ENCODE measurements around the gene LRRC14B.
"Not testable (repeated sequence)": the region's sequence is repeated elsewhere in the genome, so short reads cannot be mapped to it uniquely, and the experiment has no call there.

The LRRC14B gene

GRCh38 chr5:234450-234849, 43.2 kb downstream of the LRRC14B start:
- no peak for DNase-seq (ENCODE audit: low read depth in 4 of 4, low spot score in 1 of 4)

DNA sequence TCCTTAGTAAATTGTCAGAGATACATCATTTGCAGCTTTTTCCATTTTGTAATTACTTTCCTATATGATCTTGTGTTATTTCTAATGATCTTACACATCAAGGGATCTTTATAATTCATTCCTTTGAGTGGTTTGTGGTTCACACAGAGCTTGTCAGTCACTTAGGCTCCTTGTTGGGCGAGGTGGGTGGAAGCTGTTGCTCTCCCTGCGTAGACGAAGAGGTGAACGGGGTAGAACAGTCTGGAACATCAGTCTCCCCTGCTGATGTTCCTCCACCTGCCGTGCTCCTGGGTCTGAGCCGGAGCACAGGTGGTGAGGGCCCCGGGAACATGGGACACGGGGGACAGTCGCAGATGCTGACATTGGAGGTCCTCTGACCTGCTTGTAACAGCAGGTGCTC, 44.2 kb downstream of the LRRC14B start:
- not testable (repeated sequence) for DNase-seq (ENCODE audit: low read depth in 4 of 4, low spot score in 1 of 4)

DNA sequence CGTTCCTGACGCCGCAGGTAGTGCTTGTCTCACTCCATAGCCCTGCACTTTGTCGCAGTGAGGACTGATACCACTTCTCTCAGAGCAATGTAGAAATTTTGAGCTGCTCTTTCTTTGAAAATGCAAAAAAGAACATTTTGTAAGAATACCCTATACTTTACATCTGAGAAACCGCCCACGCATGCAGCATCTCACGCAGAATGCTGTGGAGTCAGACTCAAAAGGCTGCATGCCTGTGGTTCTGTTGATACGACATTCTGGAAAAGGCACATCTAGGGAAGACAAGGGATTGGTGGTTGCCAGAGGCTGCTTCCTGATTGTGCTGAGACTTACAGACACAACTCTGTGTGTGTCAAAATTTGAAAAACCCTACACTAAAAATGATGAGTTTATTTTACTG, 46.6 kb downstream of the LRRC14B start:
- not testable (repeated sequence) for DNase-seq (ENCODE audit: low read depth in 4 of 4, low spot score in 1 of 4)

DNA sequence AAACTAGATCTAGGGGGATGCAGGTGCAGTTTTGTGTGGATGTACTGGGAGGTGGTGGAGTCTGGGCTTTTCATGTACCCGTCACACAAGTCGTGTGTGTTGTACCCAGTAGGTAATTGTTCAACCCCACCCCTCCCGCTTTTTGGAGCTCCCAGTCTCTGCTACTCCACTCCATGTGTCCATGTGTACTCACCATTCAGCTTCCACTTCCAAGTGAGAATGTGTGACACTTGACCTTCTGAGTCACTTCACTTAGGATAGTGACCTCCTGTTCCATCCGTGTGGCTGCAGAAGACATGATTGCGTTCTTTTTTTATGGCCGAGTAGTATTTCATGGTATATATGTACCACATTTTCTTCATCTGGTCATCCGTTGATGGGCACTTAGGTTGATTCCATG, 49.3 kb downstream of the LRRC14B start:
- not testable (repeated sequence) for DNase-seq (ENCODE audit: low read depth in 4 of 4, low spot score in 1 of 4)

DNA sequence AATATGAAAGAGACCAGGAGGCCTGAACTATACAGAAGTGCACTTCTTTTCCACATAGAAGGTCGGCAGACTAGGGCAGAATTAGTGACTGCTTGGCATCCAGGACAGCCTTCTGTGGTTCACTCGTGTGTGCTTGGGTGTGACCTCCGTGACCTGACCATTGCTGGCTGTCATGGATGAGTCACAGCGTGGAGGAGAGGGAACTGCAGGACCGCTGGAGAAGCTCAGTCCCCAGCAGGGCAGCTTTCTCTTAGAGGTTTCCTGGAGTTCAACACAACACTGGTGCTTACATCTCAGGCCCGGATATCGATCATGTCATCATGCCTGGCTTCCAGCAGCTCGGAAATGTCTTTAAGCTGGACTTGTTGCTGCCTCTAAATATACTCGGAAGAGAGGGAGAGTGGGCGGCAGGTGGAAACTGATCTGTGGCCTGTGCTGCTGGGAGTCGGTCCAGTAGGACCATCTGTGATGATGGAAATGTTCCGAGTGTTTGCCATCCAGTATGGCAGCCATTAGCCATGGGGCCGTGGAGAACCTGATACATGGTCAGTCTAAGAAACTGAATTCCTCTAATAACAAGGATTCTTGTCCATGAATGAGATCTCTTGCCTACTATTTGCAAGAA, 49.9 kb downstream of the LRRC14B start:
- not testable (repeated sequence) for DNase-seq (ENCODE audit: low read depth in 4 of 4, low spot score in 1 of 4)

DNA sequence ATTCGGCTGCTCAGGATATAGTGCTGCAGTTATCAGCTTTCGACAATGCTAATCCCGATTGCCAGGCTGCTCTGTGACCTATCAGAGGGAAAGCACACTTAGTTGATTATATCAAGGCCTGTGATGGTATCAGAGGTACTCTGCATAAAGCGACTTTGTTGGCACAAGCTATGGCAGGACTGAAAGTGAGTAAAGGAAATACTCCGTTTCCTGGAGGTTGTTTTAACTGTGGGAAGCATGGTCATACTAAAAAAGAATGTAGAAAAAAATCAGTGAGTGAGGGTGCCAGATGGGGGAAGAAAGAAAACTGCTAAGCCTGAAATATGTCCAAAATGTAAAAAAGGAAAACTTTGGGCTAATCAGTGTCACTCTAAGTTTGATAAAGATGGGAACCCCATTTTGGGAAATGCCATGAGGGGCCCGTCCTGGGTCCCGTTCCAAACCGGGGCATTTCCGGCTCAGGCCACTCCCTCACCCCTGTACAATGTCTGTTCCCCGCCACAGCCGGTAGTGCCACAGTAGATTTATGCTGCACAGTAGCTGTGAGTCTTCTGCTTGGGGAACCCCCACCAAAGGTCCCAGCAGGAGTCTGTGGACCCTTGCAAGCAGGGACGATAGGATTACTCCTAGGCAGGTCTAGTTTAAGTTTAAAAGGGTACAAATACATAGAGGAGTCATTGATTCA, 52.5 kb downstream of the LRRC14B start:
- peak in 1 of 4 experiments; percentile 26 for DNase-seq (ENCODE audit: low read depth in 4 of 4, low spot score in 1 of 4)

DNA sequence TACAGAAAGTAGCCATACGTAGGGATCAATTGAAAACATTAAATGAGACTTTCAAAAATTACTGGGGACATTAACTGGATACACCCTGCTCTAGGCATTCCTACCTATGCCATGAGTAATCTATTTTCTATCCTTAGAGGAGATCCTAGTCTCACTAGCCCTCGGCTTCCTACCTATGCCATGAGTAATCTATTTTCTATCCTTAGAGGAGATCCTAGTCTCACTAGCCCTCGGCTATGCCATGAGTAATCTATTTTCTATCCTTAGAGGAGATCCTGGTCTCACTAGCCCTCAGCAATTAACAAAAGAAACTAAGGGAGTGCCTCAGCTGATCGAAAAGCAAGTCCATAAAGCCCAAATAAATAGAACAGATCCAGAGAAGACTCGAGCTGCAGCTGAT, 54.4 kb downstream of the LRRC14B start:
- DNase-seq (ENCODE audit: low read depth in 4 of 4, low spot score in 1 of 4) = not testable (repeated sequence)
